HG02759 (cell line): ENCODE results near the gene STOML3.

Experiments used
- ATAC-seq: cut with Tn5 transposase; IDR thresholded peaks from one replicate; pipeline ENCODE4 v1.9.1; 2021; ENCODE audit warnings: mild to moderate bottlenecking, moderate library complexity; ENCODE audit not compliant: unreplicated experiment

Gene STOML3

DNA sequence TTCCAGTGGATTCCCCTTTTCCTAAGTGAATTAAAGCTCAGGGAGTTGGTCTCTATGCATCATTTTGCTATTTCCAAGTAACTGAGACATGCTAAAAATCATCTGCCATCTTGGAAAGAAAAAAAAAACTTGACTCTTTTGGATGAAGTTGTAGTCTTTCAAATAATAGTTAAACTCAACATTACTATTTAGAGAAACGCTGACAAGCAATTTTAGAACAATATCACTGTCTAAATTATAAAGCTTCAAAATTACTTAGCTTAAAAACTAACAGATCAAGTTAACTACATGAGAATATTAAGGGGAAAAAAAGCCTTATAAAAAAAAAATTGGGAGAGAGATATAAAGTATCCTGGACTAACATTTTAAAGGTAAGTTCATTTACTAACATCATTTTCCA, 68.5 kb downstream of the STOML3 start:
- no peak for ATAC-seq

DNA sequence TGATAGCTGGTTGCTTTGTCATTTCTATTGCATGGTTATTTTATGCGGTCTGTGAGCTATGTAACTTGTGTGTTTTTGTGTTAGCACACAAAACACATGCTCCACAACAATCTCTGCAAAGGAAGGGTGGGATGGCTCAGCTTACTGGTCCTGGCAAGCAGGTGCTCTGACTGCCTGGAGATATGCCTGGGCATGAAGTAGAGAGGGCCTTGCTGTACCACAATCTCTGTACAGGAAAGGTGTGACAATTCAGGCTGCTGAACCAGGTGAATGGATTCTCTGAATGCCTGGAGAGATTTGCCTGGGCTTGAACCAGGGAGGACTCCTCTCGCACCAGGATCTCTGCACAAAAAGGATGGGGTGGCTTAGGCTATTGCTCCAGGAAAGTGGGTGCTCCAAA, 69.5 kb downstream of the STOML3 start:
- ATAC-seq: no peak
